ENCODE data around the gene SMOC2. TPM values are rescaled to one million over a fixed set of nuclear protein-coding genes. Genes with fewer than 3 reads are reported as not detected.
A peak's percentile ranks its signal among the peaks of the same experiment; 100 is the strongest.

Gene SMOC2
- total RNA-seq, 3 donors from 2014 or later, result 11.4 to 40.4 (median 18.8) TPM

GRCh38 chr6:168708526-168708925, 267.5 kb downstream of the SMOC2 start:
- ATAC-seq, result no peak
- no peaks in the 10 kb centered on the region for H3K9me3 ChIP-seq
- H3K4me1 ChIP-seq (ENCODE audit: low read depth), result no peaks in the 10 kb centered on the region
- H3K36me3 ChIP-seq (ENCODE audit: low read depth), result no peaks in the 10 kb centered on the region
- intact Hi-C loops (cut with DNase I, micrococcal nuclease), result no loop called here
- TF ChIP-seq, protein P1, sequence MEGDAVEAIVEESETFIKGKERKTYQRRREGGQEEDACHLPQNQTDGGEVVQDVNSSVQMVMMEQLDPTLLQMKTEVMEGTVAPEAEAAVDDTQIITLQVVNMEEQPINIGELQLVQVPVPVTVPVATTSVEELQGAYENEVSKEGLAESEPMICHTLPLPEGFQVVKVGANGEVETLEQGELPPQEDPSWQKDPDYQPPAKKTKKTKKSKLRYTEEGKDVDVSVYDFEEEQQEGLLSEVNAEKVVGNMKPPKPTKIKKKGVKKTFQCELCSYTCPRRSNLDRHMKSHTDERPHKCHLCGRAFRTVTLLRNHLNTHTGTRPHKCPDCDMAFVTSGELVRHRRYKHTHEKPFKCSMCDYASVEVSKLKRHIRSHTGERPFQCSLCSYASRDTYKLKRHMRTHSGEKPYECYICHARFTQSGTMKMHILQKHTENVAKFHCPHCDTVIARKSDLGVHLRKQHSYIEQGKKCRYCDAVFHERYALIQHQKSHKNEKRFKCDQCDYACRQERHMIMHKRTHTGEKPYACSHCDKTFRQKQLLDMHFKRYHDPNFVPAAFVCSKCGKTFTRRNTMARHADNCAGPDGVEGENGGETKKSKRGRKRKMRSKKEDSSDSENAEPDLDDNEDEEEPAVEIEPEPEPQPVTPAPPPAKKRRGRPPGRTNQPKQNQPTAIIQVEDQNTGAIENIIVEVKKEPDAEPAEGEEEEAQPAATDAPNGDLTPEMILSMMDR (IDR thresholded peaks at IDR 0.05), result no peak
- H3K4me3 ChIP-seq, result no peak overlapping the region
- DNase-seq, result no peak

DNA sequence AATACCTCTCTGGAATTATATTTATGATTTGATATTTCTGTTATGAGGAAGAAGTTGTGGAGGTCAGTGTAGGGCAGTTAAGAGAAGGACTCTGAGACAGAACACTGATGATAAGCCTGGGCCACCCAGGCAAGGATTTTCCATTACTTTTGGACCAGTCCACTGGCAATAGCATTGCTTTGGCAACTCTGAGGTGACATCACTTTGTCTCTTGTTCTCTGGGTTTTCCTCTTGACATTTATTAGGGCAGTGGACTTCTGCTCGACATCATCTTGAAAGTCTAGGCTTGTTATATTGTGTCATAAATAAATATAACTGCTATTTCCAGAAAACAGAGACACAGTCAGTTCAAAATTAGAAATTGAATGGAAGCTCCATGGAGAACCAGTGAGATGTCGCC, 268.0 kb downstream of the SMOC2 start:
- Histone ChIP-seq H3K9me3 (no peaks in the 10 kb centered on the region), H3K4me1 (ENCODE audit: low read depth) (no peaks in the 10 kb centered on the region), H3K36me3 (ENCODE audit: low read depth) (no peaks in the 10 kb centered on the region), H3K4me3 (no peak overlapping the region)
- TF ChIP-seq, protein P1 (IDR thresholded peaks at IDR 0.05), result no peak
- intact Hi-C loops (cut with DNase I, micrococcal nuclease), result no loop called here
- no peak for DNase-seq
- no peak for ATAC-seq

GRCh38 chr6:168709390-168709789, 268.4 kb downstream of the SMOC2 start:
- DNase-seq (no peak), ATAC-seq (no peak)
- Histone ChIP-seq H3K4me3 (no peak overlapping the region), H3K4me1 (ENCODE audit: low read depth) (no peaks in the 10 kb centered on the region), H3K9me3 (no peaks in the 10 kb centered on the region), H3K36me3 (ENCODE audit: low read depth) (no peaks in the 10 kb centered on the region)
- TF ChIP-seq, protein P1 (IDR thresholded peaks at IDR 0.05), result no peak
- intact Hi-C loops (cut with DNase I, micrococcal nuclease), result no loop called here

- no peak for DNase-seq
- ATAC-seq, result no peak
- intact Hi-C loops (cut with DNase I, micrococcal nuclease), result no loop called here
- H3K4me1 ChIP-seq (ENCODE audit: low read depth), result no peaks in the 10 kb centered on the region
- H3K36me3 ChIP-seq (ENCODE audit: low read depth), result no peaks in the 10 kb centered on the region
- TF ChIP-seq, protein P1 (IDR thresholded peaks at IDR 0.05), result no peak
- no peak overlapping the region for H3K4me3 ChIP-seq
- no peaks in the 10 kb centered on the region for H3K9me3 ChIP-seq
These were observed 269.0 kb downstream of the SMOC2 start for GRCh38 chr6:168709991-168710390.

- intact Hi-C loops (cut with DNase I, micrococcal nuclease), result no loop called here
- Histone ChIP-seq H3K4me1 (ENCODE audit: low read depth) (no peaks in the 10 kb centered on the region), H3K4me3 (no peak overlapping the region), H3K36me3 (ENCODE audit: low read depth) (no peaks in the 10 kb centered on the region), H3K9me3 (no peaks in the 10 kb centered on the region)
- ATAC-seq (no peak), DNase-seq (peak in 1 of 3 donors; percentile 21)
- TF ChIP-seq, protein P1 (IDR thresholded peaks at IDR 0.05), result no peak
These were observed 270.2 kb downstream of the SMOC2 start for GRCh38 chr6:168711049-168711640.

Data from mucosa of descending colon (tissue), 3 donors.